H9 (cell line): ENCODE results near the gene CLPTM1L. TPM values are rescaled to one million over a fixed set of nuclear protein-coding genes. Genes with fewer than 3 reads are reported as not detected.

Experiments used
- DNase-seq: peaks from one replicate; pipeline ENCODE4 v3.0.0-alpha.2; 2017
- H2AFZ ChIP-seq: one replicate; pipeline ENCODE4 v1.6.1; 2013; ENCODE audit warnings: mild to moderate bottlenecking, low read length, control low read depth, moderate library complexity
- H2AK5ac ChIP-seq: 2 replicates; pipeline ENCODE4 v1.6.1; 2013; ENCODE audit warnings: low read length, control low read depth, mixed read lengths; ENCODE audit not compliant: insufficient read length
- H2BK120ac ChIP-seq: one replicate; pipeline ENCODE4 v1.6.1; 2013; ENCODE audit warnings: low read depth, mild to moderate bottlenecking, low read length, control low read depth, inconsistent platforms; ENCODE audit not compliant: poor library complexity, severe bottlenecking
- H2BK12ac ChIP-seq: 2 replicates; pipeline ENCODE4 v1.6.1; 2013; ENCODE audit warnings: low read length, control low read depth, mixed read lengths, low read depth; ENCODE audit not compliant: insufficient read length
- H2BK15ac ChIP-seq: 2 replicates; pipeline ENCODE4 v1.6.1; 2013; ENCODE audit warnings: low read depth, low read length, control low read depth
- H2BK20ac ChIP-seq: one replicate; pipeline ENCODE4 v1.6.1; 2013; ENCODE audit warnings: low read depth, mild to moderate bottlenecking, low read length, control low read depth, inconsistent platforms; ENCODE audit not compliant: poor library complexity, severe bottlenecking
- H2BK5ac ChIP-seq: 2 replicates; pipeline ENCODE4 v1.6.1; 2013; ENCODE audit warnings: low read length, control low read depth, mixed read lengths; ENCODE audit not compliant: insufficient read length
- H3K14ac ChIP-seq: 2 replicates; pipeline ENCODE4 v1.6.1; 2013; ENCODE audit warnings: low read length, control low read depth; ENCODE audit not compliant: insufficient read depth
- H3K18ac ChIP-seq: 2 replicates; pipeline ENCODE4 v1.6.1; 2013; ENCODE audit warnings: low read depth, mild to moderate bottlenecking, mixed read lengths, low read length, control low read depth; ENCODE audit not compliant: insufficient read length
- H3K23ac ChIP-seq: 2 replicates; pipeline ENCODE4 v1.6.1; 2013; ENCODE audit warnings: low read length, control low read depth, mixed read lengths, low read depth; ENCODE audit not compliant: insufficient read length
- H3K23me2 ChIP-seq: 2 replicates; pipeline ENCODE4 v1.6.1; 2013; ENCODE audit warnings: low read depth, mild to moderate bottlenecking, mixed read lengths, low read length, control low read depth; ENCODE audit not compliant: insufficient read length, poor library complexity, severe bottlenecking
- H3K27ac ChIP-seq: 2 replicates; pipeline ENCODE4 v1.5.1; 2013; ENCODE audit warnings: low read length, control low read depth, mixed read lengths, low read depth; ENCODE audit not compliant: insufficient read length
- H3K27me3 ChIP-seq: 2 replicates; pipeline ENCODE4 v1.6.1; 2013; ENCODE audit warnings: low read length, control low read depth, inconsistent platforms; ENCODE audit not compliant: insufficient read depth
- H3K4ac ChIP-seq: 2 replicates; pipeline ENCODE4 v1.6.1; 2013; ENCODE audit warnings: low read depth, mild to moderate bottlenecking, control low read depth, inconsistent platforms, low read length, moderate library complexity
- H3K4me1 ChIP-seq: 2 replicates; pipeline ENCODE4 v1.6.1; 2013; ENCODE audit warnings: low read length, control low read depth, inconsistent platforms; ENCODE audit not compliant: insufficient read depth
- H3K4me2 ChIP-seq: 2 replicates; pipeline ENCODE4 v1.6.1; 2013; ENCODE audit warnings: low read length, control low read depth, mixed read lengths; ENCODE audit not compliant: insufficient read length, insufficient read depth
- H3K56ac ChIP-seq: 2 replicates; pipeline ENCODE4 v1.6.1; 2013; ENCODE audit warnings: low read depth, mild to moderate bottlenecking, mixed read lengths, low read length, control low read depth; ENCODE audit not compliant: insufficient read length
- H3K79me1 ChIP-seq: 2 replicates; pipeline ENCODE4 v1.6.1; 2013; ENCODE audit warnings: low read depth, mild to moderate bottlenecking, moderate library complexity, low read length, control low read depth, inconsistent platforms; ENCODE audit not compliant: insufficient read depth, poor library complexity, severe bottlenecking
- H3K79me2 ChIP-seq: 2 replicates; pipeline ENCODE4 v1.6.1; 2013; ENCODE audit warnings: low read length, control low read depth, inconsistent platforms; ENCODE audit not compliant: insufficient read depth
- H3K9ac ChIP-seq: 2 replicates; pipeline ENCODE4 v1.6.1; 2013; ENCODE audit warnings: low read length, control low read depth, mixed read lengths; ENCODE audit not compliant: insufficient read length; ENCODE audit errors: extremely low read depth
- H3K9me3 ChIP-seq: one replicate; pipeline ENCODE4 v1.6.1; 2013; ENCODE audit warnings: low read depth, low read length, inconsistent platforms; ENCODE audit not compliant: control insufficient read depth
- H3T11ph ChIP-seq: one replicate; pipeline ENCODE4 v1.6.1; 2013; ENCODE audit warnings: mild to moderate bottlenecking, low read length, control low read depth, inconsistent platforms
- H4K20me1 ChIP-seq: one replicate; pipeline ENCODE4 v1.6.1; 2013; ENCODE audit not compliant: control insufficient read depth, insufficient read length, insufficient read depth
- H4K5ac ChIP-seq: 2 replicates; pipeline ENCODE4 v1.6.1; 2013; ENCODE audit warnings: low read depth, mild to moderate bottlenecking, mixed read lengths, low read length, control low read depth; ENCODE audit not compliant: insufficient read length
- H4K8ac ChIP-seq: replicated peaks from 2 replicates; pipeline ENCODE4 v1.6.1; 2013; ENCODE audit warnings: low read length, control low read depth, mixed read lengths, low read depth; ENCODE audit not compliant: insufficient read length
- H4K91ac ChIP-seq: 2 replicates; pipeline ENCODE4 v1.6.1; 2013; ENCODE audit warnings: low read depth, mild to moderate bottlenecking, moderate library complexity, mixed read lengths, low read length, control low read depth; ENCODE audit not compliant: insufficient read length
- H3K27ac Mint-ChIP-seq, 3 experiments: 2 replicates in 2 of 3; 3 replicates in 1 of 3; pipeline ENCODE4 v1.8.0; 2020 to 2021; ENCODE audit warnings: mixed read lengths in 3 of 3, mild to moderate bottlenecking in 1 of 3, moderate library complexity in 1 of 3
- H3K27me3 Mint-ChIP-seq: 2 replicates; pipeline ENCODE4 v1.8.0; 2021; ENCODE audit warnings: low read depth, mild to moderate bottlenecking, moderate library complexity, mixed read lengths
- H3K36me3 Mint-ChIP-seq, 3 experiments: 2 replicates in 2 of 3; 3 replicates in 1 of 3; pipeline ENCODE4 v1.8.0; 2020 to 2021; ENCODE audit warnings: low read depth in 3 of 3, mixed read lengths in 3 of 3; ENCODE audit not compliant: insufficient read depth in 1 of 3
- H3K4me1 Mint-ChIP-seq, 2 experiments: 2 replicates each; pipeline ENCODE4 v1.8.0; 2020; ENCODE audit warnings: mixed read lengths in 2 of 2
- H3K4me3 Mint-ChIP-seq, 2 experiments: 2 replicates in 1 of 2; 3 replicates in 1 of 2; pipeline ENCODE4 v1.8.0; 2020 to 2021; ENCODE audit warnings: mild to moderate bottlenecking in 2 of 2, mixed read lengths in 2 of 2, moderate library complexity in 1 of 2
- H3K9me3 Mint-ChIP-seq, 2 experiments: 2 replicates in 1 of 2; 3 replicates in 1 of 2; pipeline ENCODE4 v1.8.0; 2020; ENCODE audit warnings: mild to moderate bottlenecking in 2 of 2, mixed read lengths in 2 of 2, moderate library complexity in 1 of 2
- CTCF ChIP-seq: fragments of 200-600 bp; sonication (generic); conservative IDR thresholded peaks from 3 replicates; pipeline ENCODE4 v1.8.0; 2021; ENCODE audit warnings: antibody characterized with exemption, mild to moderate bottlenecking
- WGBS: extraction: QIAGEN DNeasy Blood & Tissue Kit; methylation state at CpG from one replicate; pipeline ENCODE4 v1.1.7; 2013; ENCODE audit warnings: missing lambda C conversion rate, low lambda C conversion rate, mixed read lengths; ENCODE audit not compliant: insufficient read length; ENCODE audit errors: extremely low coverage; 5-methylcytosine and 5-hydroxymethylcytosine counted together
- total RNA-seq: library from RNA; stranded (reverse); gene quantifications from 2 replicates; pipeline ENCODE4 v1.2.1, GENCODE V29; 2021

The CLPTM1L gene
- total RNA-seq, 1 experiment from 2014 or later = 108 TPM

GRCh38 chr5:1268666-1269065 lies 76.2 kb downstream of the CLPTM1L start:
- no peak overlapping the region for H3K4me2 ChIP-seq
- no peak overlapping the region for H2BK20ac ChIP-seq
- H3K36me3 Mint-ChIP-seq = peaks cover 21 to 37% (median 29%) of the 10 kb centered on the region in 3 experiments; a peak in 6 of 7 replicates

More at GRCh38 chr5:1268666-1269065, 76.2 kb downstream of the CLPTM1L start:
- Mint-ChIP-seq H3K9me3 (no peaks in the 10 kb centered on the region), H3K27ac (peak overlapping the region in 1 of 3 experiments; percentile 16; a peak in 1 of 7 replicates), H3K4me3 (no peak overlapping the region), H3K4me1 (no peaks in the 10 kb centered on the region), H3K27me3 (peaks cover 1% of the 10 kb centered on the region; the same call in 1 of the 2 replicates)
- Histone ChIP-seq H4K8ac (no peak overlapping the region), H3K4me1 (no peaks in the 10 kb centered on the region), H3T11ph (no peak overlapping the region), H4K5ac (peak overlapping the region; percentile 12), H3K79me1 (no peaks in the 10 kb centered on the region), H3K23me2 (no peaks in the 10 kb centered on the region), H3K27ac (no peak overlapping the region), H2AK5ac (no peak overlapping the region), H3K9me3 (no peaks in the 10 kb centered on the region), H3K9ac (no peak overlapping the region), H3K56ac (no peak overlapping the region), H3K14ac (no peak overlapping the region), H2AFZ (no peak overlapping the region), H3K18ac (no peak overlapping the region), H4K20me1 (no peaks in the 10 kb centered on the region), H2BK15ac (no peak overlapping the region), H2BK5ac (no peak overlapping the region), H2BK12ac (no peak overlapping the region), H3K79me2 (no peaks in the 10 kb centered on the region), H3K27me3 (no peaks in the 10 kb centered on the region), H4K91ac (no peak overlapping the region), H3K4ac (no peak overlapping the region), H2BK120ac (no peak overlapping the region), H3K23ac (no peak overlapping the region)
- no peak for DNase-seq
- no CpG with 5 or more reads among the region's 13 CpGs for WGBS
- TF ChIP-seq CTCF = no peak
